Measurements from ENCODE around the gene RNU6-7.

DNA sequence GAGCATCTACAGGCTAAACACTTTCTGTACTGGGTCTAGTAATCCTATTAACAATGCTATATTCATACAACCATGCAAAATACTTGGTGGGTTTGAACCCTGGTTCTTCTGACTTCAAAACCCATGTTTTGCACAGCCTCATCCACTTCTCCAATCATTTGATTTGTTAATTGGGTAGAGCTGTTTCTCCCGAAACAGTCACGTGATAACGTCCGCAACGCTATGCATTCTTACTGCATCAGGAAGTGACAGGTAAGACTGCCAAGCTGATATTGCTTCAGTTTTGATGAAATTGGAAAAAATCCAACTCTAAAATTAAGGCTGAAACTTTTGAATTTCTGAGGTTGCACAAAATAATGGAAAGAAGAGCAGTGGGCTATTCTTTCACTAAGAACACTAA, 30.4 kb upstream of the RNU6-7 start:
- TF ChIP-seq, protein P1, sequence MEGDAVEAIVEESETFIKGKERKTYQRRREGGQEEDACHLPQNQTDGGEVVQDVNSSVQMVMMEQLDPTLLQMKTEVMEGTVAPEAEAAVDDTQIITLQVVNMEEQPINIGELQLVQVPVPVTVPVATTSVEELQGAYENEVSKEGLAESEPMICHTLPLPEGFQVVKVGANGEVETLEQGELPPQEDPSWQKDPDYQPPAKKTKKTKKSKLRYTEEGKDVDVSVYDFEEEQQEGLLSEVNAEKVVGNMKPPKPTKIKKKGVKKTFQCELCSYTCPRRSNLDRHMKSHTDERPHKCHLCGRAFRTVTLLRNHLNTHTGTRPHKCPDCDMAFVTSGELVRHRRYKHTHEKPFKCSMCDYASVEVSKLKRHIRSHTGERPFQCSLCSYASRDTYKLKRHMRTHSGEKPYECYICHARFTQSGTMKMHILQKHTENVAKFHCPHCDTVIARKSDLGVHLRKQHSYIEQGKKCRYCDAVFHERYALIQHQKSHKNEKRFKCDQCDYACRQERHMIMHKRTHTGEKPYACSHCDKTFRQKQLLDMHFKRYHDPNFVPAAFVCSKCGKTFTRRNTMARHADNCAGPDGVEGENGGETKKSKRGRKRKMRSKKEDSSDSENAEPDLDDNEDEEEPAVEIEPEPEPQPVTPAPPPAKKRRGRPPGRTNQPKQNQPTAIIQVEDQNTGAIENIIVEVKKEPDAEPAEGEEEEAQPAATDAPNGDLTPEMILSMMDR (IDR thresholded peaks at IDR 0.05; ENCODE audit: extremely low read depth in 1 of 2, insufficient read depth in 1 of 2, low read depth in 1 of 2, low read length in 2 of 2), result no peak
- TF ChIP-seq GATA2 (IDR thresholded peaks at IDR 0.05; ENCODE audit: insufficient read depth, insufficient read length, low read depth, low read length) (no peak), POLR2A (IDR thresholded peaks at IDR 0.05; ENCODE audit: low read depth, low read length) (no peak), EZH2 (IDR thresholded peaks at IDR 0.05; ENCODE audit: borderline replicate concordance, low read depth, low read length, severe bottlenecking) (no peak)

All from endothelial cell of umbilical vein (primary cell).